ENCODE results near the gene ARHGAP32.

Gene ARHGAP32

DNA sequence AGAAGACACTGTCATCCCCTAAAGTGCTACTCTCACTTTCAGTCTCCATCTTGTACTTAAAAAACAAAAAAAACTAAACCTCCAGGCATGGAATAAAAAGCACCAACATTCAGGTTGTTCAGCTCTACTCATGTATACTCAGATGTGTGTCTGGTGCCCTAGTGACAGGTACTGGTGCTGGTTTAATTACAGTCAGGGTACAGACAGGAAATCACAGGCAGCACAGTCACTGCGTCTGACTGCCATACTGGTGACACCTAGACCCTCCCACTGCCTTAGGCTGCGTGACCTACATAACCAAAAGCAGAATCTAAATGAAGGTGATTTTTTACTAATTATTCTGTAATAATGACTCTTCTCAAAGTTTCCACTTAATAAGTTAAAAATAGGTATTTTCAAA lies at the start of gene ARHGAP32:
Gene ARHGAP32 (minus strand): TSS at position 176 of the 400 bp plus-strand sequence. CDS start 127 bp downstream, at position 49.
- no peak for DNase-seq

DNA sequence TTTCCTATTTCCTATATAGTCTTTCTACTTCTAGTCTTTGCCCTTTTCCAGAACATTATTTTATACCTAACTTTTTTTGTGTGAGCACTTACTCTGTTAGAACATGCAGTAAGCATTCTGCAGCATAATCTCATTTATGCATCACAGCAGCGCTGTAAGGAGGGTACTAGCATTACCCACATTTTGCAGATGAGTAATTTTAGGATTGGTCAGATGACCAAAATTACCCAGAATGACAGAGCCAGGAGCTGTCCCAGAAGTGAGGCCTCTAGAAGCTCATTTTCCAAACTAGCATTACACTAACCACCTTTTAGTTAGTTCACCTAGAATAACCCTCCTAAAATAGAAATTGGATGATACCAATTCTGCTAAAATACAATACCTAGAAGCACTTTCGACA lies 47.1 kb upstream of the ARHGAP32 start:
- DNase-seq = no peak

DNA sequence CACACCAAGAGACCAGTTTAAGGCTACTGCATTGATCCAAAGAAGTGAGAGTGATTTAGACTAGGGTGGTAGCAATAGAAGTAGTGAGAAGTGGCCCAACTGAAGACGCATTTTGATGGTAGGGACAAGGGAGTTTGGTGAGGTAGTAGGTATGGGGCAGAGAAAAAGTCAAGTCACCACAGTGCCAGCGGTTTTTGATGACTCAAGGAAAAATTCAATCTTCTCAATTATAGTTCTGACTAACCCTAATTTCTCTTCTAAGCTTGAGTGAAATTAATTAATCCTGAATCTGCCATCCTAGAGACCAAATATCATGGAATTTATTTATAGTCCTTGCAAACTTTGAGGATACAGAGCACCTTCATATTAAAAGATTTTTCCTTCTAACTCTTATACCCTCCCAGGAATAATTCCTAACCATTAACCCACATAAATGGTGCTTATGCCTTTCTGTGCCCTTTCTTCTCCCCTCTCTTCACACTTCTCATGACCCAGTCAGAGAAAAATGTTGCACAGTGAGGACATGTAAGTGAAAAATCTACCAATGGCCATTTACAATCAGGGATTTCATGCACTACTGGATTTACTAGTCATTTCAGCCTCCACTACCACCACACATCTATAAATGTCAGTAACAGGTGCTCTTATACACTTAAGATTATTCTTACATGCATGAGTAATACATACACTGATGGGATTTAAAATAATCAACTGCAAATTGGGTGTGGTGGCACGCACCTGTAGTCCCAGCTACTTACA lies 45.9 kb upstream of the ARHGAP32 start:
- DNase-seq = no peak

DNA sequence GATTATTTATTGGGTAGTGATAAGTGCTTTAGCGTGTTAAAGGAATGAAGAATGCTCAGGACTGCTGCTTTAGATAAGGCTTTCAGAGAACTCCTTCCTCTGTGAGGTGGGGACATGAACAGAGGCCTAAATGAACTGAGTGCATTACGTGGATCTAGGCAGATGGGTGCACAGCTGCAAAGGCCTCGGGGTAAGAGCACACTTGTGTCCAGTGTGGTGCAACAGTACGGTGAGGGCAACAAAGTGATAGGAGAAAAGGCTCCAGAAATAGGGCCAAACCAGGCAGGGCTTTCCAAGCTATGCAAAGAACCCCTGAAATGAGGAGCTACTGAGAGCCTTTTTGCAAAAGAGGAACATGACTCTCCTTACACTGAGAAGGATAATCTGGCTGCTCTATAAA lies 45.3 kb upstream of the ARHGAP32 start:
- DNase-seq = no peak

DNA sequence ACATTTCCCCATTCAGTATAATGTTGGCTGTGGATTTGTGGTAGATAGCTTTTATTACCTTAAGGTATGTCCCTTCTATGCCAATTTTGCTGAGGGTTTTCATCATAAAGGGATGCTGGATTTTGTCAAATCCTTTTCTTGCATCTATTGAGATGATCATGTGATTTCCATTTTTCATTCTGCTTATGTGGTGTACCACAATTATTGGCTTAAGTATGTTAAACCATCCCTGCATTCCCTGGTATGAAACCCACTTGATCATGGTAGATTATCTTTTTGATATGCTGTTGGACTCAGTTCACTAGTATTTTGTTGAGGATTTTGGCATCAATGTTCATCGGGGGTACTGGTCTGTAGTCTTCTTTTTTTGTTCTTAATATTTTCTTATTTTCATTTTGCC lies 44.7 kb upstream of the ARHGAP32 start:
- peak; percentile 20 for DNase-seq

DNA sequence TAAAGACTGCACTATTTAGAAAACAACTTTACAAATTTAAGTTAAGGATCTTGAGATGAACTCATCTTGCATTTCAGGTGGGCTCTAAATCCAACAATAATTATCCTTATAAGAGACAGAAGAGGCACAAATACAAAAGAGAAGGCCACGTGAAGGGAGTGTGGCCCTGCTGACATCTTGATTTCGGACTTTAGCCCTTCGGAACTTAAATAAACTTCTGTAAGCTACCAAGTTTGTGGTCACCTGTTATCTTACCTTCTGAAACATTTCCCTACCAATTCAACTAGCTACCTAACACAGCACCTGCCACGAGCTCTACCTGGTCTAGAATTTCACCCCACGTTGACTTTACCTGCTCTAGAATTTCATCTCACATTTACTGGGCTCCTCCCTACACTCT lies 42.9 kb upstream of the ARHGAP32 start:
- DNase-seq = no peak

DNA sequence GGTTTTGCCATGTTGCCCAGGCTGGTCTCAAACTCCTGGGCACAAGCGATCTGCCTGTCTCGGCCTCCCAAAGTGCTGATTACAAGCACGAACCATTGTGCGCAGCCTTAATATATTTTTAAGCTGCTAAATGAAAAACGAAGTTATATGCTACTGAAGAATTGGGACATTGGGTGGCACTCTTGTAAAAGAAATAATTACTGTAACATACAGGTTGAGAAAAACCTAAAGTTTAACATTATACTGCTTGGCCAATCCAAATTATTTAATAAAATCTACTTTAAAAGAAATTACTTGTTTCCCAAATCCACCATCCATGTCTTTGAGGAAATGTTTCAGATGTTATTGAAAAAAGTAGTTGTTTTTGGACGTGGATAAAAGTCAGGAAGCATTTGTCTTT lies 37.9 kb upstream of the ARHGAP32 start:
- DNase-seq = no peak

DNA sequence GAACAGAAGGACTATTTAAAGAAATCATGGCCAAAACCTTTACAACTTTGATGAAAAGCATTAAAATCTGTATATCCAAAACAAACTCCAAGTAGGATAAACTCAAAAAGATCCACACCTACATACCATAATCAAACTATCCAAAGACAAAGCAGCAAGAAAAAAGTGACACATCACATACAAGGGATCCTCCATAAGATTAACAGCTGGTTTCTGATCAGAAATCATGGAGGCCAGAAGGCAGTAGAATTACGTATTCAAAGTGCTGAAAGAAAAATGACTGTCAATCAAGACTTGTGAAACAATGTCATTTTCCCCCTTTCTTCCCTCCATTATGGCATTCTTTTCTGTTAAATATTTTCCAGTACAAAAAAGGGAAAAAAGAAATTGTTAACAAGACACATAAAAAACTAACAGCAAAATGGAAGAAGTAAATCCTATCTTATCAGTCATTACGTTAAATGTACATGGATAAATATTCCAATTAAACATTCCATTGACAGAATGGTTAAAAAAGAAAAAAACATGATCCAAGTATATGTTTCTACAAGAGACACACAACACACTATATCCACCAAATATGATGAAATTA lies 34.2 kb upstream of the ARHGAP32 start:
- no peak for DNase-seq

DNA sequence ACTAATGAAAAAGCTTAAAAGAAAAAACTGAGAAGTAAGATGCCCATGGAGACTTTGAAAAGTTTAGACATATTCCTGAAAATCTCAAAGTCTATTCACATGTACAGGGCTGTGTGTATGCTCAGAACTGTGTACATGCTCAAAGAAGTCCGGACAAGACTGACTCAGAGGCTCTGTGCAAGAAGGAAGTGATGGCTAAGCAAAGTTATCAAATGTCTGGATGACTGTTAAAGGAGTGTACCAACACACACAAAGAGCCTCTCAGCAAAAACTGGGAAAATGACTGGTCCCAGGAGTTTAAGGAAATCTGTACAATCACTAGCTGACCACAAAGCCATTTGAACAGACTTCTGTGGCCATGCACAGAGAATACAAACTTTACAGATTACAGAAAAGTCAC lies 33.1 kb upstream of the ARHGAP32 start:
- DNase-seq = peak; percentile 55

DNA sequence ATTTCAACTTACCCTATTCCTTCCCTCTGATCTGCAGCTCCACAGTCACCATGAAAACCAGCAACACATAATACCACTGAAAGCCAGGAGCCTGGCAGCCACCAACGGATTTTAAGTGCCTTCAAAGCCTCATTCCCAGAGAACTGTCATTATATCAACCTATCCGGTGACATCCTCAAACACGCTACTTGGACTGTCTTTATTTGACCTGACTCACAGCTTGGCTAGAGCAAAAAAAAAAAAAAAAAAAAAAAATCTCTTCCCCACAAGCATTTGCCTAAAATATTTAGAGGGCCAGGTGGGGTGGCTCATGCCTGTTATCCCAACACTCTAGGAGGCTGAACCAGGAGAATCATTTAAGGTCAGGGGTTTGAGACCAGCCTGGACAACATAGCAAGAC lies 32.4 kb upstream of the ARHGAP32 start:
- no peak for DNase-seq

DNA sequence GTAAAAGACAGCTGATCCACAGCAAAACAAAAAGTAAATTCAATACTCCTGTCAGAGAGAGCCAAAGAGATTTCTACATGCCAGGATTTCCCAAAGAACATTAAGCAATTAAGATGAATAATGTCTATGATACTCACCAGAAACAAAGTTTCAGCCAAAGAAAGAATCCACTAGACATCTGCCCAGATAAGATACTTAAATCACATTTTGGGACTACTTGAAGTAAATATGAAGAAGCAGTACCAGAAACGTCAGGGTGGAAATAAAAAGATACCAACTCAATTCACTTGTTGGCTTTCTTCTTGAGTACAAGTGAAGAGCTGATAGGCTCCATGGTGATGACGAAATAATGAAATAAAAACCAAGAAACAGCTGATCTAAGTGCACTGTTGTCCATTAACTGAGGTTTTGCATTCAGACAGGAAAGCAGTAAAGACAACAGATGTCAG lies 31.6 kb upstream of the ARHGAP32 start:
- DNase-seq = peak; percentile 66

DNA sequence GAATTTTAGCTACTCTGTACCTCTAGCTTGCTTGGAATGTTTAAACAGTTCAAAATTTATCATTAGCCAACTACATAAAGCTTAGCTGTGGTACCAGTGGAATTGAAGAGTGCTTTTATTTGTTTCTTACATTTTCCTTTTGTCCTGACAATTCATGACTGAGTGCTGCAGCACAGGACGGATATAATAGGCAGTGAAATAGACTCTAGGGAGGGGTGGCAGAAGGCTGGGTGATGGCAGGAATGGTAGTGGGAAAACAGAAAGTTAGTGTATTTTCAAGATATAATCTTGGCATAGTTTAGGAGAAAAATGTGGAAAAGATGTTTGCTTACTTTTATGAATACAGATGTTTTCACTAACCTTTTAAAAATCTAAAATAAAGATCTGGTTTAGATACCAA lies 31.1 kb upstream of the ARHGAP32 start:
- DNase-seq = no peak

DNA sequence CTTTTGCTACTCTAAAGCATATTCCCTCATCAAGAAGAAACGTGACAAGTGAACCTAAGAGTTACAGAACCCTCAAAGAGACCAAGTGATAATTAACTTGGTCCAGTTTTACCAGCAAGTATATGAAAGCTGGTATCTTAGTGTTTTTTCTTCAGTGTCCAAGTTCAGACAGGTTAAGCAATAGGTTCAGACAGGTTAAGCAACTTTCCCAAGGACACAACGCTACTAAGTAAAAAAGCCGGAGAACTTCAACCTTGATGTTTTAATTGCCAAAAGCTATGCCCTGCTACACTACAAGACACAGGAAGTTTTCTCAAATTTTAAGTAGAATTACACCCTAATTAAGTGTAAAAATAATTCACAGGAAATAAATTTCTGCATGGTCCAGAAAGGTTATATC lies 30.0 kb upstream of the ARHGAP32 start:
- no peak for DNase-seq

DNA sequence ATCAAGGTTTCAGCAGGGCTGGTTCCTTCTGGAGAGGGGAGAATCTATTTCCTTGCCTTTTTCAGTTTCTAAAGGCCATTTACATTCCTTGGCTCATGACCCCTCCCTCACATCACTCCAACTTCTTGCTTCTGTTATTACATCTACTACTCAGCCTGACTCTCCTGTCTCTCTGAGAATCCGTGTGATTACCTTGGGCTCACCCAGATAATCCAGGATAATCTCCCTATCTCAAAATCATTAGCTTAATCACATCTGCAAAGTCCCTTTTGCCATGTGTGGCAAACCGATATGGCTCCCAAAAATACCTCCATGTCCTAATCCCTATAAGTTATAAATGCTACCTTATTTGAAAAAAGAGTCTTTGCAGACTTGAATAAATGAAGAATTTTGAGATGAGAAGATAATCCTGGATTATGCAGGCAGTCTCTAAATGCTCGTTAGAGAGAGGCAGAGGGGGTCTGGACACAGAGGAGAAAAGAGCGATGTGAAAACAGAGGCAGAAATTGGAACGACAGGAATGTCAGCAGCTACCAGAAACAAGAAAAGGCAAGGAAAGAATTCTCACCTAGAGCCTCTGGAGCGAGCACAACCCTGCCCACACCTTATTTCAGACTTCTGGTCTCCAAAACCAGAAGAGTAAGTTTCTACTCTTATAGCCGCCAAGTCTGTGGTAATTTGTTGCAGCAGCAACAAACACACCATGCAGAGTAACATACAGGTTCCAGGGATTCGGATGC lies 23.6 kb upstream of the ARHGAP32 start:
- DNase-seq = no peak

DNA sequence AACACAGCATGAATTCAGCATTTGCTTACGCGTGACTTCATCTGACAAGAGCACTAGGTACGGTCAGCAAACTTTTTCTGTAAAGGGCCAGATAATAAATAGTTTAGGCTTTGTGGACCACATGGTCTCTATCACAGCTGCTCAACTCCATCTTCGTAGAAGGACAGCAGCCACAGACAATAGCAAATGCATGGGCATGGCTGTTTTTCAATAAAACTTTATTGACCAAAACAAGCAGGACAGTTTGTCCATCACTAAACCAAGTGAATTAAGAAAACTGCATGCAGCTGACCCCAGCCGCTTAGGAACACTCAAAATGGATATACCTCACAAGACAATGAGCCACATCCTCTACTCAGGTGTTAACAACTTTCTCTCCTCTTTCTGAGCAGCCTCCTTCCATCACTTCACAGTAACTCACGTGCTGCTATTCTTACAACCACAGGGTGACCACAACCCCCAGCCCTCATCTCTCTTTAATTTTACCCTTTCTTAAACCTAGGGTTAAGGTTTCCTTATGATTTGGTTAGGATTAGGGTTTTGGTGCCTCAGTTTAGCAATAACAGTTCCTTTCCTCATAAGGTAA lies 22.7 kb upstream of the ARHGAP32 start:
- no peak for DNase-seq

DNA sequence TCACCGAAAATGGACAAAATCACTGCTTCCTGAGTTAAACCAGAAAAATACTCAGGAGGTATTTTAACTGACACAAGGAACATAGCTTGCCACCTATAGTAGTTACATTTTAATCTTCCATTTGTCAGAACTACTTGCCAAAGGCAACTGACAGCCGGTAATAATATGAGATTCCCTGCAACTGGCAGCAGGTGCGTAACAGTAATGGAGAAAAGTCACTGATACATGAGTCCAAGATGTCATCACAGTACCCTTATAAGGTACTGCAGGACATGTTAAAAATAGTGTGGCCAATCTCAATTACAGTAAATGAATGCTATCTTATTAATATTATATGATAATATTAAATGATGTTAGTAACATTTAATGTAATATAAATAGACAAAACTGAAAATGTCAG lies 21.1 kb upstream of the ARHGAP32 start:
- DNase-seq = no peak

DNA sequence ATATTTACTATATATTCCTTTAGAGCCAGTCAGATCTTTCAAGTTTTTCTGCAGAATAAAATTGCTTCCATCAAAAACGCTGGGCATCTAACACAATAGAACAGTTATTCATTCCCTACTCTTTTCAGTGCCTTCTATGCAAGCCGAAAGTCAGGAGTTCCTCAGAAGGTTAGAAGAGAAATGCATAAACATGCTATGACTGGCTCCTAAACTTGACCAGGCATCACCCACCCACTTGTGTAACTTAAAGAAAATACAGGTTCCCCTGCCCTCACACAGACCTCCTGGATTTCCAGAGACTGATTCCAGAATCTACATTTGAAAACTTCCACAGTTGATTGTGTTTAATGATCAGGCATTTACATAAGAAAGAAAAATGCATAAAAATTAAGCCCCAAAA lies 19.3 kb upstream of the ARHGAP32 start:
- no peak for DNase-seq

DNA sequence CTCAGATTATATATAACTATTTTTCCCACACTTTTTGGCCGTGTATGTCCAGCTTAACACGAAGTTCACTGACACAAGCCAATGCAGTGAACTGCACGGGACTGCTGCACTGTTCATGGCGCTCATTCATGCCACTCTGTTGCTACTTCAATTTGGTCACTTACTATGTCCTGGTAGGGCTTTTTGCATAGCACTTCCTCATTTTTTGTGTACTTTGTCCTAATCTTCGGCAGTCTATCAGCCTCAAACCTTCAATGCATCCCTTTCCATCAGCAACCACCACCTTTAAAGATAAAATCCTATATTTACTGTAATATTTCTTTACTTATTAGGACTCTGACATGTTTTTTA lies 18.7 kb upstream of the ARHGAP32 start:
- DNase-seq = no peak

DNA sequence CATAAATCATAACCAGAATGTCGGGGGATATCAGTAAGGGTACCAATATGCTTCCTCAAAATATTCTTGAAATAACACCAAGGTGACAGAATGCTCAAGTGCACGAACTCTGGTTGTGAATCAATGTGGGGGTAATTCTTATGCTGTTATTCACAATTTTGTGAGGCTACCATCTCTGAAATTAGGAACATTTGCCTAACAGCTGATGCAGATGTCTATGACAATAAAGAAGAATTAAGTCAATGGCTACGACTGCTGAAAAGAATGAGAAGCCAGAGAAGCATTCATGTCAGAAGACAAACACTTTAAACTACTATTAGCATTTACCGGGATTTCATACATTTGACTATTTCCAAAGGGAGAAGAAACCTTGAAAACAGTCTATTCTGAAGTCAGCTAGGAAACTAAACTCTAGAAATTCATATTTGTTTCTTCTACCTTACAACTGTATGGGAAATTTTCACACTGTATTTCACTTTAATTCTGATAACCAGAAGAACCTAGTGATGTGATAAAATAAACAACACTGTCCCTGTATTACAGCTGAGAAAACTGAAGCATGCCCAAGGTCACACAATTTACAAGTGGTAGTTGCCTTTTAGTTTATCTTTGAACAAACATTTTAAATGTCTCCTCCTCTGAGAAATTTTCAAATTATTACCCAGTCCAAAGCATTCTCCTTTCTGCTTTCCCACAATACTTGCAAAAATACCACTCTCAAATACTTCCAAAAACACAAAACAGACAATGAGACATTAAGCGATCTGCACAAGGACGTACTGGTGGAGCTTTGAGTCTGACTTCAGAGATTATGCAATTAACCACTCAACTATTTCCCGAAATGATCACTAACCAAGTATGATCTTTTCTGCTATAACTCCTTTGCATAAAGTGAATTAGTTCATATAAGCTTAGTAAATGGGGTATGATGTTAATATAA lies 18.0 kb upstream of the ARHGAP32 start:
- DNase-seq = peak; percentile 25

DNA sequence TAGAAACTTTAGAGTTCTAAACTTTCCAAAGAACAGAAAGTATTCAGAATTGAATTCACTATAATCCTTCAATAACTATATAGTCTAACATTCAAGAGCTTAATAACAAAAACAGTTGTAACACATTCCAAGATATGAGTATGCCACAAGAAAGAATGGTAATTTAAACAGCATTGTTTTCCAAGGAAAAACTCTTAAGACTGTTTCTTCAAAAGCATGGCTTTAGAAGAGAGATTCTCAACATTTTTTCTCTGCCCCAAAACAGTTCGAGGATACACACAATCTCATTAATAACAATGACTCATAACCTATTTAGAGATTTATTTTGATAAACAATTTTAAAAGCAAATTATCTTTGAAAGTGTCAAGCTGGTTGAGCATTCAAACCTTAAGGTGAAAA lies 16.7 kb upstream of the ARHGAP32 start:
- peak; percentile 34 for DNase-seq

DNA sequence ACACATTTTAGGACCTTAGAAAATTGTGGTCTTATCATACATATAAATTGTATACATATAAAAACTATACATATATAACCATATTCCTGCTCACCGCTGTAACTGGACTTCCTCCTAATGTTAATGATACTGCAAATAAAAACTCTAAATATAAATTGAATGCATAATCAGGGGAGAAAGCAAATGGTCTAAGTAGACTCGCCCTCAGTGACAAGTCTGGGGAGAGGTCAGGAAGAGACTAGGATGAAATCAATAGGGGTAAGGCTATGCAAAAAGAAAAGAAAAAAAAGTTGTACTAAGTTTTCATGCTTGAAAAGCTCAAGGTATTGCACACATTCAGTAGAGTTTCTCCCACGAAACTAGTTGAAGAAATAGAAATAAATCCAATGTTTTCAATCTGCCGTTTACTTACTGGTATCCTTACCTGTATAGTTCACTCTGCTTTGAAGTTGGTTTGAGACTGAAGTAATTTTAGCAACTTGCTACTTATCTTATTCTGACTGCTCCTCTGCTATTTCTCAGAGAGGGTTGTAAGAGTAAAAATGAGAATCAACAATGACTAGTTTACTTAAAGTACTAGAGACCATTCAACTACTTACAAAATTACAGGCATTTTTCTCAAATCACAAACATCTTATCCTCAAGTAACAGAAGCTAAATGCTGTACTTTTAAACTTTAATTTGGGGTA lies 12.2 kb upstream of the ARHGAP32 start:
- DNase-seq = no peak

DNA sequence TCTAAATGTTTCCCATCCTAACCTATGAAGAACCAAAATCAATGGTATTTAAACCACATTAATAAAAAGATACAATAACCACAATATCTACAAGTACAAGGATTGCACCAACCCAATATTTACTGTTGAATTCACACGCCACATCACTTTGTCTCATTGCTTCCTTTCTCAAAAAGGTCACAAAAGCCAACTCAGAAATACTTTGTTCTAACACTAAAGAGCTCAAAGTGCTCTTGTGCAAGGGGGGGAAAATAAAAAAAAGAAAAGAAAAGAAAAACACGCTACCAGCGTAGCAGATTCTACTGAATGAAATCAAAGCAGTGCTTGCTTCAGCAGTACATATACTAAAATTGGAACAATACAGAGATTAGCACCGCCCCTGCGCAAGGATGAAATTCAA lies 10.5 kb upstream of the ARHGAP32 start:
- DNase-seq = no peak

Measured in fibroblast of upper back skin (primary cell).